Measurements from ENCODE around the gene CBLC.

Gene CBLC

GRCh38 chr19:44777715-44778347, at the start of gene CBLC:
CBLC (plus strand) TSS chr19:44777890; CDS start chr19:44777932, 42 bp downstream.
- DNase-seq, result no peak

GRCh38 chr19:44728178-44728577, 49.5 kb upstream of the CBLC start:
- no peak for DNase-seq

- DNase-seq, result no peak
These were observed 48.1 kb upstream of the CBLC start for GRCh38 chr19:44729516-44730033.

- DNase-seq, result no peak
These were observed 46.6 kb upstream of the CBLC start for GRCh38 chr19:44731081-44731480.

GRCh38 chr19:44731622-44732021, 46.1 kb upstream of the CBLC start:
- DNase-seq, result no peak

- DNase-seq, result no peak
These were observed 45.3 kb upstream of the CBLC start for GRCh38 chr19:44732235-44733014.

- DNase-seq, result no peak
These were observed 43.3 kb upstream of the CBLC start for GRCh38 chr19:44734357-44734756.

- DNase-seq, result no peak
These were observed 42.7 kb upstream of the CBLC start for GRCh38 chr19:44735011-44735410.

GRCh38 chr19:44737238-44738071, 40.2 kb upstream of the CBLC start:
- no peak for DNase-seq

GRCh38 chr19:44738136-44738535, 39.6 kb upstream of the CBLC start:
- no peak for DNase-seq

GRCh38 chr19:44738603-44739558, 38.8 kb upstream of the CBLC start:
- DNase-seq, result no peak

GRCh38 chr19:44740351-44740824, 37.3 kb upstream of the CBLC start:
- DNase-seq, result no peak

GRCh38 chr19:44741258-44741731, 36.4 kb upstream of the CBLC start:
- no peak for DNase-seq

- DNase-seq, result no peak
These were observed 35.8 kb upstream of the CBLC start for GRCh38 chr19:44741841-44742329.

- no peak for DNase-seq
These were observed 35.2 kb upstream of the CBLC start for GRCh38 chr19:44742330-44743061.

- no peak for DNase-seq
These were observed 32.8 kb upstream of the CBLC start for GRCh38 chr19:44744871-44745332.

- DNase-seq, result no peak
These were observed 32.3 kb upstream of the CBLC start for GRCh38 chr19:44745341-44745831.

- DNase-seq, result no peak
These were observed 31.6 kb upstream of the CBLC start for GRCh38 chr19:44745887-44746600.

- DNase-seq, result no peak
These were observed 31.1 kb upstream of the CBLC start for GRCh38 chr19:44746616-44746945.
